ENCODE measurements around the gene UNC93B1. TPM values are rescaled to one million over a fixed set of nuclear protein-coding genes. Genes with fewer than 3 reads are reported as not detected.

UNC93B1 gene
- total RNA-seq, 1 donor from 2014 or later: 26.0 TPM

DNA sequence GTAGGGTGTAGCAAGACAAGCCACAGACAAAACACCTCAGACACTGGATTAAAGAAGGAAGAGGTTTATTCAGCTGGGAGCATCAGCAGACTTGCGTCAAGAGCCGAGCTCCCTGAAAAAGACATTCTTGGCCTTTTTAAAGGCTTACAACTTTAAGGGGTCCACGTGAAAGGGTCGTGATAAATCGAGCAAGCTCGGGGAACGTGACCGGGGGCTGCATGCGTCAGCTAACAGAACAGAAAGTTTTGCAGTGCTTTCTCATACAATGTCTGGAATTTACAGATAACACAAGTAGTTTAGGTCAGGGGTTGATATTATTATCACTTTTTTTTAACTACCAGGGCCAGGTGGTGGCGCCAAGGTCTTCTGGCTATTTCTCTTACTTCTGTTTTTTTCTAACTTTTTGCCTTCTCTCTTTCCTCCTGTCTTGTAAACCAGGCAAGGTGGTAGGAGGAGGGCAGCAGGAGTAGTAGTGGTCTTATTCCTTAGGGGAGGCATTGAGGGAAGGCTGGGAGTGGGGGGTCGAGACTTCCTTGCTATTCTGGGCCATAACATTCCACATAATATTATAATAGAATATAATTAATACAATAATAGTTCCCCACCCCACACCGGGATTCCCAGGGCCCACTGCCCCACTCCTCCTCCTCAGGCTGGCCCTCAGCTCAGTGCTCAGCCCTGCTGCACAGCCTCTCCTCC is 5.6 kb upstream of the UNC93B1 start:
- TF ChIP-seq CTCF (IDR thresholded peaks at IDR 0.05): peak; percentile 54
- DNase-seq (ENCODE audit: extremely low spot score, unreplicated experiment): no peak
- H3K27ac Mint-ChIP-seq (ENCODE audit: unreplicated experiment): peak overlapping the region; percentile 97
- peaks cover 67% of the 10 kb centered on the region for H3K4me1 Mint-ChIP-seq (ENCODE audit: unreplicated experiment)
- H3K9me3 Mint-ChIP-seq (ENCODE audit: unreplicated experiment): no peaks in the 10 kb centered on the region
- H3K27me3 Mint-ChIP-seq (ENCODE audit: unreplicated experiment): no peaks in the 10 kb centered on the region
- no peaks in the 10 kb centered on the region for H3K36me3 Mint-ChIP-seq (ENCODE audit: unreplicated experiment)
- no peak overlapping the region for H3K4me3 Mint-ChIP-seq (ENCODE audit: unreplicated experiment)

GRCh38 chr11:68008381-68009337 is 4.8 kb upstream of the UNC93B1 start:
- Mint-ChIP-seq H3K27ac (ENCODE audit: unreplicated experiment) (peak overlapping the region; percentile 9), H3K4me3 (ENCODE audit: unreplicated experiment) (no peak overlapping the region), H3K36me3 (ENCODE audit: unreplicated experiment) (no peaks in the 10 kb centered on the region), H3K4me1 (ENCODE audit: unreplicated experiment) (peaks cover 61% of the 10 kb centered on the region), H3K9me3 (ENCODE audit: unreplicated experiment) (no peaks in the 10 kb centered on the region), H3K27me3 (ENCODE audit: unreplicated experiment) (no peaks in the 10 kb centered on the region)
- DNase-seq (ENCODE audit: extremely low spot score, unreplicated experiment): no peak
- TF ChIP-seq CTCF (IDR thresholded peaks at IDR 0.05): no peak

DNA sequence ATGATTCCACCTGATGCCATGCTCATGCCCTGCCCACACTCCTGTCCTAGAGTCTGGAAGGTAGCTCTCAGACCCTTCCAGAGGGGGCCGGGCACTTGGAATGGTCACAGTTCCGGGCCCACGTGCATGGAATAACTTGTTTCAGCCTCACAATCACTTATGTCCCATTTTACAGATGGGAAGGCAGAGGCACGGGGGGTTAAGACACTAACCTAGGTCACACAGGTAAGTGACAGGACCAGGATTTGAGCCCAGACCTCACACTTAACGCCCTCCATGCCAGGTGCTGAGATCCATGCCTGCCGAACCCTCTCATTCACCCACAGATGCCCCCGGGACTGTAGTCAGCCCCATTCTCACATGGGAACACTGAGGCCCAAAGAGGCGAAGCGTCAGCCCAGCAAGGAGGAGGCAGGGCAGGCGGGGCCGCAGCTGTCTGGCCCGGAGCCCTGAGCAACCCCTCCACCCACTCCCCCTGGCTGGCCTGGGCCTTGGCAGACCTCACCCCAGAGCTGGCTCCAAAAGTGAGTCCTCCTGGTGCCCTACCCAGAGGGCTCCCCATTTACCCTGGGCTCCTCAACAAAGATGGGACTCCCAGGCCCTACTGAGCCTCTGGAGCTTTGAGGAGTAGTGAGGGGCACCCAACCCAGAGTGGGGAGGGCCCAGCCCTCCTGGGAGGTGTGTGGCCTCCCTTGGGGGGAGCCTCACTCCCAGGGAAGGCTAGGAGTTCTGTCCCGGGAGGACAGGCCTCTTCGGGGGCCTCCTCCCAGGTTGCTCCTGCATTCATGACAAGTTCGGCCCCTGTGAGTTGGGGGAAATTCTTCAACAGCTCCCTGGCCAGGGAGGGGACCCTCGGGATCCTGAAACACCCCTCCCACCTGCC is 3.8 kb upstream of the UNC93B1 start:
- Mint-ChIP-seq H3K36me3 (ENCODE audit: unreplicated experiment) (no peaks in the 10 kb centered on the region), H3K4me1 (ENCODE audit: unreplicated experiment) (peaks cover 56% of the 10 kb centered on the region)
- TF ChIP-seq CTCF (IDR thresholded peaks at IDR 0.05): no peak

DNA sequence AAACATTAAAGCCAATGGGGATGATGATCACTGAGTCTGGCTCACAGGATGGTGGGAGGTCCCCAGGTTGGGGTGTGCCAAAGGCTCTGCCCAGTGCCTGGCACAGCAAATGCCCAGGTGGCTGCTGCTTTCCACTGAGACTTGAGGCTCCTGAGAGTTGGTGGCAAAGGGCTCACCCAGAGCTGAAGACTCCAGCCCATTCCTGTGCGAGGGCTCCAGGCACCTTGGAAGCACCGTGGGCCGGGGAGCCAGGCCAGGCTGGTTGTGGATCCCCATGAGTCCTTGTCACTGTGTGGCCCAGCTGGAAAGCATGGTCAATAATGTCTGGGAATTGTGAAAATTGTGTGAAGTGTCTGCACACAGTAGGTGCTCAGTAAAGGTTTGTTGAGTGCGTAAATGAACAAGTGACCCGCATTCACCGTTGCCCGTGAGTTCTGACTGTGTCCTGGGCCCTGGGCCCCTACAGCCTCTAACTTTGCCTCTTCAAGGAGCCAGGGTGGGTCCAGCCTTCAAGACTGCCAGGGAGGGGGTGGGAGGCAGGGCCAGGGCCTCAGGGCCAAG is 2.8 kb upstream of the UNC93B1 start:
- Mint-ChIP-seq H3K36me3 (ENCODE audit: unreplicated experiment) (no peaks in the 10 kb centered on the region), H3K4me1 (ENCODE audit: unreplicated experiment) (peaks cover 50% of the 10 kb centered on the region), H3K27me3 (ENCODE audit: unreplicated experiment) (no peaks in the 10 kb centered on the region), H3K4me3 (ENCODE audit: unreplicated experiment) (no peak overlapping the region), H3K9me3 (ENCODE audit: unreplicated experiment) (no peaks in the 10 kb centered on the region), H3K27ac (ENCODE audit: unreplicated experiment) (no peak overlapping the region)
- no peak for DNase-seq (ENCODE audit: extremely low spot score, unreplicated experiment)
- no peak for TF ChIP-seq CTCF (IDR thresholded peaks at IDR 0.05)

More for the DNA sequence above, 3.8 kb upstream of the UNC93B1 start:
- no peak overlapping the region for H3K27ac Mint-ChIP-seq (ENCODE audit: unreplicated experiment)
- DNase-seq (ENCODE audit: extremely low spot score, unreplicated experiment): no peak
- H3K9me3 Mint-ChIP-seq (ENCODE audit: unreplicated experiment): no peaks in the 10 kb centered on the region
- no peaks in the 10 kb centered on the region for H3K27me3 Mint-ChIP-seq (ENCODE audit: unreplicated experiment)
- no peak overlapping the region for H3K4me3 Mint-ChIP-seq (ENCODE audit: unreplicated experiment)

Measured in osteocyte (in vitro differentiated cells).